NCI-H146 (cell line): ENCODE results near the gene NSF.
"Not testable (repeated sequence)": the region's sequence is repeated elsewhere in the genome, so short reads cannot be mapped to it uniquely, and the experiment has no call there.

Source experiments
- DNase-seq: peaks from one replicate; lab custom pipeline; 2025; lab: John Stamatoyannopoulos, UW

The NSF gene

GRCh38 chr17:46628753-46629436, 38.4 kb downstream of the NSF start:
- not testable (repeated sequence) for DNase-seq

- not testable (repeated sequence) for DNase-seq
These were observed 41.7 kb downstream of the NSF start for GRCh38 chr17:46632146-46632545.

- DNase-seq = not testable (repeated sequence)
These were observed 44.4 kb downstream of the NSF start for GRCh38 chr17:46634844-46635243.

- DNase-seq = not testable (repeated sequence)
These were observed 51.6 kb downstream of the NSF start for GRCh38 chr17:46641861-46642656.

- not testable (repeated sequence) for DNase-seq
These were observed 56.8 kb downstream of the NSF start for GRCh38 chr17:46647251-46647650.

- not testable (repeated sequence) for DNase-seq
These were observed 57.3 kb downstream of the NSF start for GRCh38 chr17:46647688-46648278.

GRCh38 chr17:46649246-46649645, 58.8 kb downstream of the NSF start:
- DNase-seq = not testable (repeated sequence)

- not testable (repeated sequence) for DNase-seq
These were observed 61.7 kb downstream of the NSF start for GRCh38 chr17:46652024-46652643.

- not testable (repeated sequence) for DNase-seq
These were observed 67.8 kb downstream of the NSF start for GRCh38 chr17:46658235-46658634.

- not testable (repeated sequence) for DNase-seq
These were observed 69.2 kb downstream of the NSF start for GRCh38 chr17:46659702-46660101.

GRCh38 chr17:46663123-46663522, 72.7 kb downstream of the NSF start:
- DNase-seq = not testable (repeated sequence)

GRCh38 chr17:46663552-46663951, 73.1 kb downstream of the NSF start:
- not testable (repeated sequence) for DNase-seq

- not testable (repeated sequence) for DNase-seq
These were observed 75.5 kb downstream of the NSF start for GRCh38 chr17:46665969-46666368.

GRCh38 chr17:46670789-46671188, 80.3 kb downstream of the NSF start:
- not testable (repeated sequence) for DNase-seq

- not testable (repeated sequence) for DNase-seq
These were observed 82.3 kb downstream of the NSF start for GRCh38 chr17:46672777-46673176.

- DNase-seq = not testable (repeated sequence)
These were observed 87.3 kb downstream of the NSF start for GRCh38 chr17:46677819-46678218.

GRCh38 chr17:46683653-46684052, 93.2 kb downstream of the NSF start:
- DNase-seq = not testable (repeated sequence)

GRCh38 chr17:46685284-46685683, 94.8 kb downstream of the NSF start:
- not testable (repeated sequence) for DNase-seq

- DNase-seq = not testable (repeated sequence)
These were observed 101.7 kb downstream of the NSF start for GRCh38 chr17:46692196-46692595.

GRCh38 chr17:46693283-46693682, 102.8 kb downstream of the NSF start:
- not testable (repeated sequence) for DNase-seq

GRCh38 chr17:46696522-46696921, 106.1 kb downstream of the NSF start:
- DNase-seq = not testable (repeated sequence)

GRCh38 chr17:46699014-46699413, 108.5 kb downstream of the NSF start:
- not testable (repeated sequence) for DNase-seq
